IPS-15b (cell line): ENCODE measurements around the gene USP32.

Source experiments
- H3K27me3 ChIP-seq: one replicate; pipeline ENCODE4 v1.6.1; 2013; ENCODE audit warnings: low read length; ENCODE audit not compliant: control insufficient read depth, insufficient read depth
- H3K36me3 ChIP-seq: one replicate; pipeline ENCODE4 v1.6.1; 2013; ENCODE audit warnings: low read length; ENCODE audit not compliant: control insufficient read depth, insufficient read depth
- H3K4me1 ChIP-seq: one replicate; pipeline ENCODE4 v1.6.1; 2013; ENCODE audit warnings: mild to moderate bottlenecking, low read length; ENCODE audit not compliant: control insufficient read depth, insufficient read depth
- H3K4me3 ChIP-seq: one replicate; pipeline ENCODE4 v1.5.1; 2013; ENCODE audit warnings: low read depth, low read length
- H3K9ac ChIP-seq: one replicate; pipeline ENCODE4 v1.6.1; 2013; ENCODE audit warnings: low read depth, mild to moderate bottlenecking, low read length
- H3K9me3 ChIP-seq: one replicate; pipeline ENCODE4 v1.6.1; 2013; ENCODE audit warnings: mild to moderate bottlenecking, low read length; ENCODE audit not compliant: control insufficient read depth, insufficient read depth

Gene USP32

GRCh38 chr17:60161598-60162330, 230.2 kb downstream of the USP32 start:
- Histone ChIP-seq H3K4me3 (peak overlapping the region; percentile 8), H3K36me3 (no peaks in the 10 kb centered on the region), H3K27me3 (peaks cover 2% of the 10 kb centered on the region), H3K9me3 (no peaks in the 10 kb centered on the region), H3K9ac (no peak overlapping the region), H3K4me1 (peaks cover 14% of the 10 kb centered on the region)

- Histone ChIP-seq H3K36me3 (no peaks in the 10 kb centered on the region), H3K27me3 (peaks cover 5% of the 10 kb centered on the region), H3K4me3 (peak overlapping the region; percentile 23), H3K4me1 (peaks cover 14% of the 10 kb centered on the region), H3K9ac (no peak overlapping the region), H3K9me3 (no peaks in the 10 kb centered on the region)
Observed at GRCh38 chr17:60160829-60161501, 231.0 kb downstream of the USP32 start.

GRCh38 chr17:60159479-60159866, 232.5 kb downstream of the USP32 start:
- Histone ChIP-seq H3K9ac (no peak overlapping the region), H3K36me3 (no peaks in the 10 kb centered on the region), H3K4me1 (peaks cover 14% of the 10 kb centered on the region), H3K4me3 (no peak overlapping the region), H3K9me3 (no peaks in the 10 kb centered on the region), H3K27me3 (peaks cover 7% of the 10 kb centered on the region)

- Histone ChIP-seq H3K27me3 (peaks cover 7% of the 10 kb centered on the region), H3K9me3 (no peaks in the 10 kb centered on the region), H3K9ac (no peak overlapping the region), H3K4me3 (peak overlapping the region; percentile 35), H3K36me3 (no peaks in the 10 kb centered on the region), H3K4me1 (peaks cover 17% of the 10 kb centered on the region)
Observed at GRCh38 chr17:60158751-60159478, 233.0 kb downstream of the USP32 start.

- Histone ChIP-seq H3K27me3 (peaks cover 9% of the 10 kb centered on the region), H3K9ac (no peak overlapping the region), H3K4me3 (no peak overlapping the region), H3K9me3 (no peaks in the 10 kb centered on the region), H3K36me3 (no peaks in the 10 kb centered on the region), H3K4me1 (peaks cover 13% of the 10 kb centered on the region)
Observed at GRCh38 chr17:60157487-60158040, 234.4 kb downstream of the USP32 start.

- H3K27me3 ChIP-seq, result peaks cover 9% of the 10 kb centered on the region
- peaks cover 9% of the 10 kb centered on the region for H3K4me1 ChIP-seq
- H3K4me3 ChIP-seq, result no peak overlapping the region
- H3K9me3 ChIP-seq, result no peaks in the 10 kb centered on the region
- H3K36me3 ChIP-seq, result no peaks in the 10 kb centered on the region
- H3K9ac ChIP-seq, result no peak overlapping the region
Observed at GRCh38 chr17:60156746-60157145, 235.2 kb downstream of the USP32 start.

GRCh38 chr17:60155815-60156214, 236.1 kb downstream of the USP32 start:
- Histone ChIP-seq H3K4me3 (no peak overlapping the region), H3K9ac (no peak overlapping the region), H3K27me3 (peaks cover 17% of the 10 kb centered on the region), H3K9me3 (no peaks in the 10 kb centered on the region), H3K4me1 (peaks cover 12% of the 10 kb centered on the region), H3K36me3 (no peaks in the 10 kb centered on the region)

- H3K4me1 ChIP-seq, result peaks cover 12% of the 10 kb centered on the region
- H3K27me3 ChIP-seq, result peaks cover 20% of the 10 kb centered on the region
- no peak overlapping the region for H3K4me3 ChIP-seq
- no peak overlapping the region for H3K9ac ChIP-seq
- H3K36me3 ChIP-seq, result no peaks in the 10 kb centered on the region
- H3K9me3 ChIP-seq, result no peaks in the 10 kb centered on the region
Observed at GRCh38 chr17:60155427-60155814, 236.5 kb downstream of the USP32 start.

- Histone ChIP-seq H3K4me3 (no peak overlapping the region), H3K9ac (no peak overlapping the region), H3K4me1 (peaks cover 12% of the 10 kb centered on the region), H3K9me3 (no peaks in the 10 kb centered on the region), H3K27me3 (peaks cover 24% of the 10 kb centered on the region), H3K36me3 (no peaks in the 10 kb centered on the region)
Observed at GRCh38 chr17:60154616-60155426, 237.1 kb downstream of the USP32 start.

- Histone ChIP-seq H3K4me1 (peaks cover 17% of the 10 kb centered on the region), H3K4me3 (no peak overlapping the region)
Observed at GRCh38 chr17:60153606-60154390, 238.1 kb downstream of the USP32 start.

More at GRCh38 chr17:60153606-60154390, 238.1 kb downstream of the USP32 start:
- H3K36me3 ChIP-seq, result peaks cover 3% of the 10 kb centered on the region
- H3K9me3 ChIP-seq, result no peaks in the 10 kb centered on the region
- H3K27me3 ChIP-seq, result peaks cover 31% of the 10 kb centered on the region
- H3K9ac ChIP-seq, result no peak overlapping the region
